ENCODE measurements around the gene ADAMTS12. TPM values are rescaled to one million over a fixed set of nuclear protein-coding genes. Genes with fewer than 3 reads are reported as not detected.

ADAMTS12 gene
- polyA plus RNA-seq, 1 donor (not counting 4 experiments of a cell fraction or from before 2014, with no cell fraction given) = 0.49 TPM

GRCh38 chr5:33937707-33938506 is 46.1 kb upstream of the ADAMTS12 start:
- Histone ChIP-seq H2AFZ (ENCODE audit: control insufficient read depth, low read length) (no peak overlapping the region), H3K4me3 (ENCODE audit: control insufficient read depth in 2 of 3, extremely low read depth in 1 of 3, insufficient read depth in 2 of 3, low read depth in 1 of 3, low read length in 3 of 3) (no peak overlapping the region), H3K79me2 (ENCODE audit: control insufficient read depth, insufficient read depth, low read length) (no peaks in the 10 kb centered on the region), H3K9me3 (ENCODE audit: control insufficient read depth, low read depth, low read length) (no peaks in the 10 kb centered on the region), H4K20me1 (ENCODE audit: control insufficient read depth, extremely low read depth, insufficient read depth, low read length) (no peaks in the 10 kb centered on the region), H3K27me3 (ENCODE audit: control insufficient read depth, extremely low read depth, insufficient read depth, low read length) (peaks cover 37% of the 10 kb centered on the region), H3K36me3 (ENCODE audit: control insufficient read depth in 2 of 2, extremely low read depth in 1 of 2, insufficient read depth in 2 of 2, low read length in 2 of 2) (no peaks in the 10 kb centered on the region), H3K9me1 (ENCODE audit: control insufficient read depth, extremely low read depth, insufficient read depth, low read length) (no peaks in the 10 kb centered on the region), H3K4me1 (ENCODE audit: control insufficient read depth, extremely low read depth, insufficient read depth, low read length) (no peaks in the 10 kb centered on the region), H3K9ac (ENCODE audit: control insufficient read depth, extremely low read depth, insufficient read depth, low read length) (no peak overlapping the region), H3K27ac (ENCODE audit: control insufficient read depth, insufficient read depth, low read length) (no peak overlapping the region), H3K4me2 (ENCODE audit: control insufficient read depth, extremely low read depth, insufficient read depth, low read depth, low read length) (no peak overlapping the region)
- DNase-seq (ENCODE audit: low read depth, low spot score) (no peak), FAIRE-seq (no peak)
- TF ChIP-seq CTCF (optimal IDR thresholded peaks at IDR 0.05 in 1 of 3, IDR thresholded peaks at IDR 0.05 in 1 of 3, conservative IDR thresholded peaks at IDR 0.05 in 1 of 3; ENCODE audit: extremely low read depth in 1 of 3, insufficient read depth in 2 of 3, low read length in 3 of 3) (no peak), EZH2 (IDR thresholded peaks at IDR 0.05; ENCODE audit: low read length) (peak; percentile 21)
- dilution Hi-C loops (cut with MboI; ENCODE audit: extremely low pct_ligation_motif_present, low sequenced_read_pairs) = loop anchor here (25.0 kb wide), 1 partner anchor 451 kb away; no protein-coding TSS in a partner anchor

GRCh38 chr5:33937017-33937706 is 45.4 kb upstream of the ADAMTS12 start:
- Histone ChIP-seq H2AFZ (ENCODE audit: control insufficient read depth, low read length) (no peak overlapping the region), H3K4me3 (ENCODE audit: control insufficient read depth in 2 of 3, extremely low read depth in 1 of 3, insufficient read depth in 2 of 3, low read depth in 1 of 3, low read length in 3 of 3) (no peak overlapping the region), H3K4me1 (ENCODE audit: control insufficient read depth, extremely low read depth, insufficient read depth, low read length) (no peaks in the 10 kb centered on the region), H3K27ac (ENCODE audit: control insufficient read depth, insufficient read depth, low read length) (no peak overlapping the region), H3K79me2 (ENCODE audit: control insufficient read depth, insufficient read depth, low read length) (no peaks in the 10 kb centered on the region), H3K4me2 (ENCODE audit: control insufficient read depth, extremely low read depth, insufficient read depth, low read depth, low read length) (no peak overlapping the region), H3K36me3 (ENCODE audit: control insufficient read depth in 2 of 2, extremely low read depth in 1 of 2, insufficient read depth in 2 of 2, low read length in 2 of 2) (no peaks in the 10 kb centered on the region), H3K27me3 (ENCODE audit: control insufficient read depth, extremely low read depth, insufficient read depth, low read length) (peaks cover 37% of the 10 kb centered on the region), H3K9ac (ENCODE audit: control insufficient read depth, extremely low read depth, insufficient read depth, low read length) (no peak overlapping the region), H3K9me3 (ENCODE audit: control insufficient read depth, low read depth, low read length) (no peaks in the 10 kb centered on the region), H3K9me1 (ENCODE audit: control insufficient read depth, extremely low read depth, insufficient read depth, low read length) (no peaks in the 10 kb centered on the region), H4K20me1 (ENCODE audit: control insufficient read depth, extremely low read depth, insufficient read depth, low read length) (no peaks in the 10 kb centered on the region)
- FAIRE-seq (no peak), DNase-seq (ENCODE audit: low read depth, low spot score) (no peak)
- dilution Hi-C loops (cut with MboI; ENCODE audit: extremely low pct_ligation_motif_present, low sequenced_read_pairs) = loop anchor here (25.0 kb wide), 1 partner anchor 450 kb away; no protein-coding TSS in a partner anchor
- TF ChIP-seq EZH2 (IDR thresholded peaks at IDR 0.05; ENCODE audit: low read length) (no peak), CTCF (optimal IDR thresholded peaks at IDR 0.05 in 1 of 3, IDR thresholded peaks at IDR 0.05 in 1 of 3, conservative IDR thresholded peaks at IDR 0.05 in 1 of 3; ENCODE audit: extremely low read depth in 1 of 3, insufficient read depth in 2 of 3, low read length in 3 of 3) (no peak)
